SU-DHL-6 (cell line): ENCODE data around the gene CAMK1.

Experiments used
- H2AFZ ChIP-seq: fragments of 200-600 bp; sonication (generic); 2 replicates; pipeline ENCODE4 v1.6.1; 2014; ENCODE audit warnings: low read depth, mild to moderate bottlenecking, moderate library complexity, mixed read lengths, antibody characterized with exemption, low read length; ENCODE audit not compliant: severe bottlenecking
- H3F3A ChIP-seq: fragments of 200-600 bp; shearing (Covaris generic); 2 replicates; pipeline ENCODE4 v1.6.0; 2016; ENCODE audit warnings: antibody characterized with exemption, mild to moderate bottlenecking; ENCODE audit not compliant: insufficient read depth
- H3K27ac ChIP-seq: fragments of 200-600 bp; sonication (generic); 2 replicates; pipeline ENCODE4 v1.5.1; 2016; ENCODE audit warnings: low read depth, mild to moderate bottlenecking, low read length, moderate library complexity, mixed read lengths
- H3K27me3 ChIP-seq: fragments of 200-600 bp; sonication (generic), shearing (Covaris generic); 2 replicates; pipeline ENCODE4 v1.6.0; 2014; ENCODE audit warnings: mild to moderate bottlenecking, low read length
- H3K36me3 ChIP-seq: fragments of 200-600 bp; sonication (generic); 2 replicates; pipeline ENCODE4 v1.6.1; 2014; ENCODE audit warnings: mild to moderate bottlenecking, low read length, mixed read lengths
- H3K4me2 ChIP-seq: fragments of 300-600, 200-600 bp; shearing (Covaris generic), sonication (generic); 2 replicates; pipeline ENCODE4 v1.6.0; 2014; ENCODE audit warnings: low read length, low read depth, mild to moderate bottlenecking; ENCODE audit not compliant: poor library complexity, severe bottlenecking
- H3K4me3 ChIP-seq: fragments of 200-600 bp; sonication (generic); 2 replicates; pipeline ENCODE4 v1.5.1; 2014; ENCODE audit warnings: antibody characterized with exemption, low read length, mild to moderate bottlenecking, mixed read lengths; ENCODE audit not compliant: insufficient read depth, poor library complexity, severe bottlenecking
- H3K79me2 ChIP-seq: fragments of 200-600 bp; sonication (generic); 2 replicates; pipeline ENCODE4 v1.6.1; 2014; ENCODE audit warnings: mild to moderate bottlenecking, low read length, moderate library complexity; ENCODE audit not compliant: insufficient read depth
- H3K9ac ChIP-seq: fragments of 200-600 bp; sonication (generic); 2 replicates; pipeline ENCODE4 v1.7.0; 2014; ENCODE audit warnings: mild to moderate bottlenecking, low read length
- H3K9me2 ChIP-seq: fragments of 200-600 bp; sonication (generic); replicated peaks from 2 replicates; pipeline ENCODE4 v1.6.1; 2014; ENCODE audit warnings: low read length; ENCODE audit not compliant: insufficient read depth
- H3K9me3 ChIP-seq: fragments of 200-600 bp; sonication (generic); 2 replicates; pipeline ENCODE4 v1.6.1; 2014; ENCODE audit warnings: low read length, mixed read lengths; ENCODE audit not compliant: insufficient read depth
- H4K20me1 ChIP-seq: fragments of 200-600 bp; sonication (generic); 2 replicates; pipeline ENCODE4 v1.6.1; 2014; ENCODE audit warnings: low read depth, mild to moderate bottlenecking, antibody characterized with exemption, low read length, moderate library complexity, mixed read lengths
- EZH2phosphoT487 ChIP-seq: fragments of 200-600 bp; sonication (generic), shearing (Covaris generic); conservative IDR thresholded peaks from 2 replicates; pipeline ENCODE4 v1.6.1; 2018; ENCODE audit warnings: mild to moderate bottlenecking, antibody characterized with exemption, low read length, moderate library complexity, mixed read lengths
- TF ChIP-seq, protein P1 (sequence below): fragments of 200-600 bp; sonication (generic); IDR thresholded peaks from one replicate; pipeline ENCODE4 v1.5.1; 2017; ENCODE audit warnings: antibody characterized with exemption, mild to moderate bottlenecking, low read length, moderate library complexity; ENCODE audit not compliant: insufficient read depth, poor library complexity, severe bottlenecking

CAMK1 gene

DNA sequence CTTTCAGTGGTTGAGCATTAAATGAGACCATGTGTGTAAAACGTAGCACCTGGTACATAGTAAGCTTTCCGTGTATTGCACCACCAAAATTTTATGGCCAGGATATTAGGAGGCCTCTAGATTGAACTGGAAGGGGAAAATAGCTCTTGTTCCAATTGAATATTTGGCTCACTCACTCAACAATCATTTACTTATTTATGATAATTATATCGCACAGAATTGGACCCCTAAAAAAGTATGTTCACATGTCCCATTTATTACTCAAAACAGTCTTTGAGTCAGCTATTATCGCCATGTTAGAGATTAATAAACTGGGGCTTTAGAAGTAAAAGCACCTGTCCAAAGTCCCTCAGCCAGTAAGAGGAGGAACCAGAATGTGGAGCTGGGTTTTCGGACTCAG, 35.2 kb upstream of the CAMK1 start:
- H3K4me2 ChIP-seq, result no peak overlapping the region
- TF ChIP-seq EZH2phosphoT487, result no peak
- TF ChIP-seq, protein P1, sequence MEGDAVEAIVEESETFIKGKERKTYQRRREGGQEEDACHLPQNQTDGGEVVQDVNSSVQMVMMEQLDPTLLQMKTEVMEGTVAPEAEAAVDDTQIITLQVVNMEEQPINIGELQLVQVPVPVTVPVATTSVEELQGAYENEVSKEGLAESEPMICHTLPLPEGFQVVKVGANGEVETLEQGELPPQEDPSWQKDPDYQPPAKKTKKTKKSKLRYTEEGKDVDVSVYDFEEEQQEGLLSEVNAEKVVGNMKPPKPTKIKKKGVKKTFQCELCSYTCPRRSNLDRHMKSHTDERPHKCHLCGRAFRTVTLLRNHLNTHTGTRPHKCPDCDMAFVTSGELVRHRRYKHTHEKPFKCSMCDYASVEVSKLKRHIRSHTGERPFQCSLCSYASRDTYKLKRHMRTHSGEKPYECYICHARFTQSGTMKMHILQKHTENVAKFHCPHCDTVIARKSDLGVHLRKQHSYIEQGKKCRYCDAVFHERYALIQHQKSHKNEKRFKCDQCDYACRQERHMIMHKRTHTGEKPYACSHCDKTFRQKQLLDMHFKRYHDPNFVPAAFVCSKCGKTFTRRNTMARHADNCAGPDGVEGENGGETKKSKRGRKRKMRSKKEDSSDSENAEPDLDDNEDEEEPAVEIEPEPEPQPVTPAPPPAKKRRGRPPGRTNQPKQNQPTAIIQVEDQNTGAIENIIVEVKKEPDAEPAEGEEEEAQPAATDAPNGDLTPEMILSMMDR, result no peak

DNA sequence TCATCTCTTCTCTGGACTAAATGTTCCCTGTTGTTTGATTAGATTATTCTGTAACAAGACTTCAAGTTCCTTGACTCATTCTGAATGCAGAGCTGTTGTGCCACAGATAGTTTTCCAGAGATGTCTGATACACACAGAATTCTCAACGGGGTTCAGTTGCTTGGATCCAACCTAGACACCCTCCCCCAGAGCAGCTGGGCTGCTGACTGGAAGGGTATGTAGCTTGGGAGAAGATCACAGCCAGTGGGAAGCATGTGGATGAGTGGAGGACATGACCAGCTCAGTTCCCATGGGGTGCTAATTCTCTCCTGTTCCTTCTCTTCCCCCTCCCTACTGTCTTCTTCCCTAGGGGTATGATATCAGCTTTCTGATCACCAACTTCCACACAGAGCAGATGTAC, 33.7 kb upstream of the CAMK1 start:
- TF ChIP-seq EZH2phosphoT487, result no peak
- TF ChIP-seq, protein P1, result no peak
- Histone ChIP-seq H3K27me3 (no peaks in the 10 kb centered on the region), H4K20me1 (0 out of 2 replicates have a peak, but pooled peaks cover 3% of the 10 kb centered on the region), H3K4me3 (no peak overlapping the region), H3K4me2 (no peak overlapping the region), H3F3A (peaks cover 15% of the 10 kb centered on the region), H3K9ac (no peak overlapping the region), H3K9me3 (no peaks in the 10 kb centered on the region), H2AFZ (no peak overlapping the region), H3K36me3 (peaks cover 32% of the 10 kb centered on the region), H3K27ac (no peak overlapping the region), H3K79me2 (peaks cover 3% of the 10 kb centered on the region; the same call in 1 of the 2 replicates), H3K9me2 (no peaks in the 10 kb centered on the region)

More for the DNA sequence above, 35.2 kb upstream of the CAMK1 start:
- Histone ChIP-seq H3F3A (peaks cover 26% of the 10 kb centered on the region), H3K36me3 (peaks cover 22% of the 10 kb centered on the region), H4K20me1 (no peaks in the 10 kb centered on the region), H3K9me3 (no peaks in the 10 kb centered on the region), H3K27ac (no peak overlapping the region), H3K9me2 (no peaks in the 10 kb centered on the region), H3K9ac (no peak overlapping the region), H3K4me3 (no peak overlapping the region), H3K79me2 (no peaks in the 10 kb centered on the region), H2AFZ (no peak overlapping the region), H3K27me3 (no peaks in the 10 kb centered on the region)

DNA sequence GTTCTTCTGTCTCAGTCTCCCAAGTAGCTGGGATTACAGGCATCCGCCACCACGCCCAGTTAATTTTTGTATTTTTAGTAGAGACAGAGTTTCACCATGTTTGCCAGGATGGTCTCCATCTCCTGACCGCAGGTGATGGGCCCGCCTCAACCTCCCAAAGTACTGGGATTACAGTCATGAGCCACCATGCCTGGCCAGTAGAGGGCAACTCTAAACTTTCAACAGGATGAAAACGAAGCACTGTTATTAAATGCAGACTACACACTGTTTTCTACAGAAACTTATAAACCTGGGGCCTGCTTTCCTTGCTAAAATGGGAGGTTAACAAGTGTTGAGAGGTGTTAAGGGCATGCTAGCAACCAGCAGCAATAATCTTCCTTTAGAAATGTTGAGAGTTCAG, 30.8 kb upstream of the CAMK1 start:
- H3K9me2 ChIP-seq, result no peaks in the 10 kb centered on the region
- H3K36me3 ChIP-seq, result peaks cover 41% of the 10 kb centered on the region
- H3K4me2 ChIP-seq, result no peak overlapping the region
- no peak overlapping the region for H3K4me3 ChIP-seq
- H3K9ac ChIP-seq, result no peak overlapping the region
- H3K79me2 ChIP-seq, result peaks cover 21% of the 10 kb centered on the region
- TF ChIP-seq, protein P1, result peak; percentile 19
- TF ChIP-seq EZH2phosphoT487, result no peak
- no peak overlapping the region for H3K27ac ChIP-seq
- no peaks in the 10 kb centered on the region for H3K9me3 ChIP-seq
- no peaks in the 10 kb centered on the region for H3F3A ChIP-seq
- no peak overlapping the region for H2AFZ ChIP-seq
- 0 out of 2 replicates have a peak, but pooled peaks cover 6% of the 10 kb centered on the region for H4K20me1 ChIP-seq
- H3K27me3 ChIP-seq, result no peaks in the 10 kb centered on the region
